ENCODE results near the gene MAP2. TPM values are rescaled to one million over a fixed set of nuclear protein-coding genes. Genes with fewer than 3 reads are reported as not detected.

MAP2 gene
- total RNA-seq, 1 donor, result 2.2 TPM

- no peaks in the 10 kb centered on the region for H4K20me1 ChIP-seq (ENCODE audit: insufficient read depth, low read length)
- H3K79me2 ChIP-seq (ENCODE audit: insufficient read depth, low read length), result no peaks in the 10 kb centered on the region
- no peaks in the 10 kb centered on the region for H3K9me3 ChIP-seq (ENCODE audit: low read depth, low read length)
- H3K4me3 ChIP-seq (ENCODE audit: insufficient read depth, low read length), result no peak overlapping the region
- no peaks in the 10 kb centered on the region for H3K36me3 ChIP-seq (ENCODE audit: insufficient read depth, low read length)
- no peak for DNase-seq (ENCODE audit: insufficient read length, low spot score, missing footprints)
- H3K4me2 ChIP-seq (ENCODE audit: insufficient read depth, low read length), result no peak overlapping the region
- no peaks in the 10 kb centered on the region for H3K4me1 ChIP-seq (ENCODE audit: insufficient read depth, low read length)
- no peak overlapping the region for H3K27ac ChIP-seq (ENCODE audit: low read depth, low read length)
- H2AFZ ChIP-seq (ENCODE audit: low read length), result no peak overlapping the region
- H3K27me3 ChIP-seq (ENCODE audit: insufficient read depth, low read length), result no peaks in the 10 kb centered on the region
- no peak for TF ChIP-seq CTCF (IDR thresholded peaks at IDR 0.05; ENCODE audit: extremely low read depth, low read depth, low read length)
Measured at GRCh38 chr2:209741953-209742352, 318.1 kb downstream of the MAP2 start.

- TF ChIP-seq CTCF (IDR thresholded peaks at IDR 0.05; ENCODE audit: extremely low read depth, low read depth, low read length), result no peak
- H3K79me2 ChIP-seq (ENCODE audit: insufficient read depth, low read length), result no peaks in the 10 kb centered on the region
- H3K36me3 ChIP-seq (ENCODE audit: insufficient read depth, low read length), result no peaks in the 10 kb centered on the region
- no peaks in the 10 kb centered on the region for H3K4me1 ChIP-seq (ENCODE audit: insufficient read depth, low read length)
- no peaks in the 10 kb centered on the region for H3K27me3 ChIP-seq (ENCODE audit: insufficient read depth, low read length)
- H3K27ac ChIP-seq (ENCODE audit: low read depth, low read length), result no peak overlapping the region
- H3K4me2 ChIP-seq (ENCODE audit: insufficient read depth, low read length), result no peak overlapping the region
- no peaks in the 10 kb centered on the region for H4K20me1 ChIP-seq (ENCODE audit: insufficient read depth, low read length)
- no peak for DNase-seq (ENCODE audit: insufficient read length, low spot score, missing footprints)
- H3K9me3 ChIP-seq (ENCODE audit: low read depth, low read length), result no peaks in the 10 kb centered on the region
- no peak overlapping the region for H3K4me3 ChIP-seq (ENCODE audit: insufficient read depth, low read length)
- H2AFZ ChIP-seq (ENCODE audit: low read length), result no peak overlapping the region
Measured at GRCh38 chr2:209753020-209753419, 329.2 kb downstream of the MAP2 start.

- no peaks in the 10 kb centered on the region for H3K36me3 ChIP-seq (ENCODE audit: insufficient read depth, low read length)
- H2AFZ ChIP-seq (ENCODE audit: low read length), result no peak overlapping the region
- H3K9me3 ChIP-seq (ENCODE audit: low read depth, low read length), result no peaks in the 10 kb centered on the region
- no peaks in the 10 kb centered on the region for H4K20me1 ChIP-seq (ENCODE audit: insufficient read depth, low read length)
- no peak for TF ChIP-seq CTCF (IDR thresholded peaks at IDR 0.05; ENCODE audit: extremely low read depth, low read depth, low read length)
- no peak overlapping the region for H3K27ac ChIP-seq (ENCODE audit: low read depth, low read length)
- no peak overlapping the region for H3K4me3 ChIP-seq (ENCODE audit: insufficient read depth, low read length)
- H3K27me3 ChIP-seq (ENCODE audit: insufficient read depth, low read length), result no peaks in the 10 kb centered on the region
- H3K4me1 ChIP-seq (ENCODE audit: insufficient read depth, low read length), result no peaks in the 10 kb centered on the region
- DNase-seq (ENCODE audit: insufficient read length, low spot score, missing footprints), result no peak
- H3K79me2 ChIP-seq (ENCODE audit: insufficient read depth, low read length), result no peaks in the 10 kb centered on the region
- no peak overlapping the region for H3K4me2 ChIP-seq (ENCODE audit: insufficient read depth, low read length)
Measured at GRCh38 chr2:209757163-209757562, 333.3 kb downstream of the MAP2 start.

- no peak overlapping the region for H2AFZ ChIP-seq (ENCODE audit: low read length)
- no peak overlapping the region for H3K4me3 ChIP-seq (ENCODE audit: insufficient read depth, low read length)
- no peaks in the 10 kb centered on the region for H3K27me3 ChIP-seq (ENCODE audit: insufficient read depth, low read length)
- H3K4me1 ChIP-seq (ENCODE audit: insufficient read depth, low read length), result no peaks in the 10 kb centered on the region
- no peaks in the 10 kb centered on the region for H4K20me1 ChIP-seq (ENCODE audit: insufficient read depth, low read length)
- H3K4me2 ChIP-seq (ENCODE audit: insufficient read depth, low read length), result no peak overlapping the region
- DNase-seq (ENCODE audit: insufficient read length, low spot score, missing footprints), result no peak
- no peaks in the 10 kb centered on the region for H3K9me3 ChIP-seq (ENCODE audit: low read depth, low read length)
- H3K79me2 ChIP-seq (ENCODE audit: insufficient read depth, low read length), result no peaks in the 10 kb centered on the region
- no peak overlapping the region for H3K27ac ChIP-seq (ENCODE audit: low read depth, low read length)
- no peak for TF ChIP-seq CTCF (IDR thresholded peaks at IDR 0.05; ENCODE audit: extremely low read depth, low read depth, low read length)
- H3K36me3 ChIP-seq (ENCODE audit: insufficient read depth, low read length), result no peaks in the 10 kb centered on the region
Measured at GRCh38 chr2:209761566-209761965, 337.7 kb downstream of the MAP2 start.
